HepG2 (cell line): ENCODE data around the gene GTF2H4. TPM values are rescaled to one million over a fixed set of nuclear protein-coding genes. Genes with fewer than 3 reads are reported as not detected.

Source experiments
- BRD4 ChIP-seq: sonication (generic); formaldehyde crosslinking; IDR thresholded peaks from 2 replicates; pipeline ENCODE4 v1.4.0; 2020; ENCODE audit warnings: missing genetic modification reagents
- FOSL1 ChIP-seq: sonication (generic); formaldehyde crosslinking; IDR thresholded peaks from 2 replicates; pipeline ENCODE4 v1.9.0; 2021; ENCODE audit warnings: missing genetic modification reagents, borderline replicate concordance
- HOXA5 ChIP-seq: sonication (generic); formaldehyde crosslinking; IDR thresholded peaks from 2 replicates; pipeline ENCODE4 v1.4.0; 2020; ENCODE audit warnings: missing genetic modification reagents
- KLF13 ChIP-seq: sonication (generic); formaldehyde crosslinking; IDR thresholded peaks from 2 replicates; pipeline ENCODE4 v1.4.0; 2020; ENCODE audit warnings: mild to moderate bottlenecking, missing genetic modification reagents
- NBN ChIP-seq: fragments of 450-650 bp; conservative IDR thresholded peaks from 2 replicates; pipeline ENCODE4 v1.6.1; 2017
- NFE2L1 ChIP-seq: sonication (generic); formaldehyde crosslinking; IDR thresholded peaks from 2 replicates; pipeline ENCODE4 v1.4.0; 2020; ENCODE audit warnings: missing genetic modification reagents, mild to moderate bottlenecking, borderline replicate concordance
- PCBP2 ChIP-seq: fragments of 200-400 bp; formaldehyde crosslinking; optimal IDR thresholded peaks from 2 replicates; pipeline ENCODE3; 2018; ENCODE audit warnings: low read length, low read depth; ENCODE audit not compliant: poor library complexity, severe bottlenecking
- POLR2A ChIP-seq, 2 experiments: IDR thresholded peaks; 2 replicates each; pipeline ENCODE4 v1.6.1; 2011; ENCODE audit warnings: low read depth in 2 of 2, low read length in 2 of 2, mild to moderate bottlenecking in 1 of 2, moderate library complexity in 1 of 2; ENCODE audit not compliant: insufficient read depth in 1 of 2
- REL ChIP-seq: sonication (generic); formaldehyde crosslinking; conservative IDR thresholded peaks from 2 replicates; pipeline ENCODE4 v1.8.0; 2022; ENCODE audit warnings: mild to moderate bottlenecking, missing genetic modification reagents, moderate library complexity
- SIX4 ChIP-seq: sonication (generic); formaldehyde crosslinking; IDR thresholded peaks from 2 replicates; pipeline ENCODE4 v1.4.0; 2020; ENCODE audit warnings: missing genetic modification reagents
- SRY ChIP-seq: sonication (generic); formaldehyde crosslinking; IDR thresholded peaks from 2 replicates; pipeline ENCODE4 v1.8.0; 2022; ENCODE audit warnings: mild to moderate bottlenecking, missing genetic modification reagents
- STAT6 ChIP-seq: sonication (generic); formaldehyde crosslinking; IDR thresholded peaks from 2 replicates; pipeline ENCODE4 v1.4.0; 2020; ENCODE audit warnings: missing genetic modification reagents, mild to moderate bottlenecking, borderline replicate concordance
- ZBTB7B ChIP-seq: sonication (generic); formaldehyde crosslinking; IDR thresholded peaks from 2 replicates; pipeline ENCODE4 v1.4.0; 2020; ENCODE audit warnings: missing genetic modification reagents
- ZNF20 ChIP-seq: sonication (generic); formaldehyde crosslinking; IDR thresholded peaks from 2 replicates; pipeline ENCODE4 v1.4.0; 2020; ENCODE audit warnings: mild to moderate bottlenecking, moderate library complexity, missing genetic modification reagents
- ZNF207 ChIP-seq: fragments of 450-650 bp; IDR thresholded peaks from 2 replicates; pipeline ENCODE4 v1.6.1; 2016; ENCODE audit warnings: antibody characterized with exemption, borderline replicate concordance
- ZNF3 ChIP-seq: IDR thresholded peaks from 2 replicates; pipeline ENCODE4 v1.7.0; 2017; ENCODE audit warnings: inconsistent platforms
- ZNF704 ChIP-seq: sonication (generic); formaldehyde crosslinking; IDR thresholded peaks from 2 replicates; pipeline ENCODE4 v1.8.1; 2023; ENCODE audit warnings: mild to moderate bottlenecking, inconsistent platforms, moderate library complexity, missing genetic modification reagents, borderline replicate concordance
- ZNF761 ChIP-seq: sonication (generic); formaldehyde crosslinking; conservative IDR thresholded peaks from 2 replicates; pipeline ENCODE4 v1.4.0; 2020; ENCODE audit warnings: mild to moderate bottlenecking, missing genetic modification reagents
- ZNF792 ChIP-seq: IDR thresholded peaks from 2 replicates; pipeline ENCODE4 v1.6.1; 2016
- ZNF879 ChIP-seq: sonication (generic); formaldehyde crosslinking; IDR thresholded peaks from 2 replicates; pipeline ENCODE4 v1.8.1; 2023; ENCODE audit warnings: missing genetic modification reagents
- polyA plus RNA-seq, 8 experiments: library from polyadenylated mRNA; depleted of rRNA in 3 of 8; stranded (reverse) in 7 of 8; unstranded in 1 of 8; fragments of >200 nt; fragmentation: Illumina TruSeq in 4 of 8; extraction: Trizol in 4 of 8; gene quantifications; 2 replicates each; pipeline versions ENCODE4 v1.2.1 to v1.2.3, GENCODE V29; 2011 to 2016; ENCODE audit warnings: low read depth in 4 of 8, missing spikeins in 1 of 8, mixed read lengths in 1 of 8; ENCODE audit not compliant: insufficient read depth in 1 of 8
- total RNA-seq, 5 experiments: library from RNA; depleted of rRNA; stranded (reverse); fragments of >200 nt; fragmentation: Illumina TruSeq; extraction: Trizol; gene quantifications; 2 replicates each; pipeline ENCODE4 v1.2.3, GENCODE V29; 2016; ENCODE audit warnings: low read depth in 1 of 5
- TF ChIP-seq, protein P1 (sequence below): sonication (generic); formaldehyde crosslinking; IDR thresholded peaks from 2 replicates; pipeline ENCODE4 v1.8.1; 2022; ENCODE audit warnings: mild to moderate bottlenecking, missing genetic modification reagents
- TF ChIP-seq, protein P2 (sequence below): sonication (generic); formaldehyde crosslinking; IDR thresholded peaks from 2 replicates; pipeline ENCODE4 v1.9.0; 2022; ENCODE audit warnings: missing genetic modification reagents, mild to moderate bottlenecking, borderline replicate concordance
- TF ChIP-seq, protein P3 (sequence below): sonication (generic); formaldehyde crosslinking; IDR thresholded peaks from 2 replicates; pipeline ENCODE4 v1.8.1; 2023; ENCODE audit warnings: missing genetic modification reagents, inconsistent platforms, borderline replicate concordance

The GTF2H4 gene
- total and polyA plus RNA-seq, 2 of the 13 experiments (the other 11 are each of a cell fraction or from before 2014, with no cell fraction given) = 15.9 to 49.3 TPM

DNA sequence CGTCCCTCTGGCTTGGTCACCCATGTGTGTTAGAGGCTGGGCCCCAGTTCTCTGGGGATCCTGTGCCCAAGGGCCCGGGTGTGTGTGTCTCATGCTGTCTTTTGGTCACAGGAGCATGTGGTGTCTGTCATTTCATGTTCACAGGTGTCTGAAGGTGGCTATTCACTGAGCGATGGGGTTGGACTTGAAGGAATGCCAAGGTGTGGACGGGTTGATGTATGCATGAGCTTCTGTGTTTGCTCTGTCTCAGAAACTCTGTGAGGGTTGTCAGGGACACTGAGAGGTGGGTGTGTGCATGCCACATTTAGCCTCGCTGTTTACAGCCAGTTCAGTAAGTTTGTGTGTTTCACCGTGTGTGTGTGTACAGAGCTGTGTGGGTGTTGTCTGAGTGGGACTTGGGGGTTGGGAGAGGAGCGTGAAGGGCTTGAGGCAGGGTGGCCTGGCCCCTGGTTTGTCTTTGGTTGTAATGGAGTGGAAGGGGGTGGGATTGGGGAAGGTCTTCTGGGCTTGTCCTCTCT is 22.5 kb upstream of the GTF2H4 start (continued):
- TF ChIP-seq ZNF792 (CRISPR knock-in tag) (peak; percentile 21), PCBP2 (peak; percentile 29), NBN (no peak), FOSL1 (no peak), STAT6 (CRISPR knock-in tag) (no peak), KLF13 (CRISPR knock-in tag) (no peak), REL (CRISPR knock-in tag) (no peak), NFE2L1 (CRISPR knock-in tag) (no peak), SIX4 (peak; percentile 16; the same call in 1 of the 2 replicates), ZBTB7B (no peak), ZNF879 (no peak), HOXA5 (CRISPR knock-in tag) (no peak), SRY (CRISPR knock-in tag) (no peak), ZNF704 (0 out of 2 replicates have a peak, but pooled peaks have one; percentile 7), ZNF761 (peak; percentile 6; the same call in 1 of the 2 replicates), ZNF3 (CRISPR knock-in tag) (no peak), ZNF20 (no peak), POLR2A (IDR thresholded peaks at IDR 0.05; ENCODE audit: insufficient read depth in 1 of 2, low read depth in 2 of 2, low read length in 2 of 2) (no peak), ZNF207 (0 out of 2 replicates have a peak, but pooled peaks have one; percentile 71), BRD4 (CRISPR knock-in tag) (peak; percentile 22; the same call in 1 of the 2 replicates)
- TF ChIP-seq, protein P1, sequence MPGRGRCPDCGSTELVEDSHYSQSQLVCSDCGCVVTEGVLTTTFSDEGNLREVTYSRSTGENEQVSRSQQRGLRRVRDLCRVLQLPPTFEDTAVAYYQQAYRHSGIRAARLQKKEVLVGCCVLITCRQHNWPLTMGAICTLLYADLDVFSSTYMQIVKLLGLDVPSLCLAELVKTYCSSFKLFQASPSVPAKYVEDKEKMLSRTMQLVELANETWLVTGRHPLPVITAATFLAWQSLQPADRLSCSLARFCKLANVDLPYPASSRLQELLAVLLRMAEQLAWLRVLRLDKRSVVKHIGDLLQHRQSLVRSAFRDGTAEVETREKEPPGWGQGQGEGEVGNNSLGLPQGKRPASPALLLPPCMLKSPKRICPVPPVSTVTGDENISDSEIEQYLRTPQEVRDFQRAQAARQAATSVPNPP (CRISPR knock-in tag) = no peak
- TF ChIP-seq, protein P2, sequence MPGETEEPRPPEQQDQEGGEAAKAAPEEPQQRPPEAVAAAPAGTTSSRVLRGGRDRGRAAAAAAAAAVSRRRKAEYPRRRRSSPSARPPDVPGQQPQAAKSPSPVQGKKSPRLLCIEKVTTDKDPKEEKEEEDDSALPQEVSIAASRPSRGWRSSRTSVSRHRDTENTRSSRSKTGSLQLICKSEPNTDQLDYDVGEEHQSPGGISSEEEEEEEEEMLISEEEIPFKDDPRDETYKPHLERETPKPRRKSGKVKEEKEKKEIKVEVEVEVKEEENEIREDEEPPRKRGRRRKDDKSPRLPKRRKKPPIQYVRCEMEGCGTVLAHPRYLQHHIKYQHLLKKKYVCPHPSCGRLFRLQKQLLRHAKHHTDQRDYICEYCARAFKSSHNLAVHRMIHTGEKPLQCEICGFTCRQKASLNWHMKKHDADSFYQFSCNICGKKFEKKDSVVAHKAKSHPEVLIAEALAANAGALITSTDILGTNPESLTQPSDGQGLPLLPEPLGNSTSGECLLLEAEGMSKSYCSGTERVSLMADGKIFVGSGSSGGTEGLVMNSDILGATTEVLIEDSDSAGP (CRISPR knock-in tag) = 0 out of 2 replicates have a peak, but pooled peaks have one; percentile 14
- TF ChIP-seq, protein P3, sequence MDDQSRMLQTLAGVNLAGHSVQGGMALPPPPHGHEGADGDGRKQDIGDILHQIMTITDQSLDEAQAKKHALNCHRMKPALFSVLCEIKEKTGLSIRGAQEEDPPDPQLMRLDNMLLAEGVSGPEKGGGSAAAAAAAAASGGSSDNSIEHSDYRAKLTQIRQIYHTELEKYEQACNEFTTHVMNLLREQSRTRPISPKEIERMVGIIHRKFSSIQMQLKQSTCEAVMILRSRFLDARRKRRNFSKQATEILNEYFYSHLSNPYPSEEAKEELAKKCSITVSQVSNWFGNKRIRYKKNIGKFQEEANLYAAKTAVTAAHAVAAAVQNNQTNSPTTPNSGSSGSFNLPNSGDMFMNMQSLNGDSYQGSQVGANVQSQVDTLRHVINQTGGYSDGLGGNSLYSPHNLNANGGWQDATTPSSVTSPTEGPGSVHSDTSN (CRISPR knock-in tag) = no peak
